PC-3 (cell line): Measurements from ENCODE around the gene BLZF1. TPM values are rescaled to one million over a fixed set of nuclear protein-coding genes. Genes with fewer than 3 reads are reported as not detected.
"Not testable (repeated sequence)": the region's sequence is repeated elsewhere in the genome, so short reads cannot be mapped to it uniquely, and the experiment has no call there.

Experiments used
- ATAC-seq: fragments of 200-7000 bp; cut with Tn5 transposase; 2 replicates; pipeline ENCODE4 v1.9.1; 2020; ENCODE audit warnings: mild to moderate bottlenecking, moderate library complexity
- BruUV-seq: library from RNA; stranded (reverse); fragments of 400-500 nt; replicated peaks from 2 replicates; lab custom pipeline; 2021; lab: Mats Ljungman, UMichigan
- CTCF ChIA-PET: fragments of 300-600 bp; sonication (Branson Sonifier 250); formaldehyde crosslinking; loops from one replicate; lab custom pipeline; 2022; ENCODE audit warnings: antibody characterized with exemption; lab: Charles Lee
- POLR2A ChIA-PET: fragments of 300-600 bp; sonication (Branson Sonifier 250); formaldehyde crosslinking; loops from one replicate; lab custom pipeline; 2022; ENCODE audit warnings: antibody characterized with exemption; ENCODE audit not compliant: unreplicated experiment; lab: Charles Lee
- DNase-seq: peaks from one replicate; pipeline ENCODE4 v3.0.0-alpha.2; 2015
- H2AFZ ChIP-seq: fragments of 300-600 bp; sonication (generic); 2 replicates; pipeline ENCODE4 v1.6.0; 2016; ENCODE audit warnings: antibody characterized with exemption, low read length
- H3F3A ChIP-seq: fragments of 300-600 bp; sonication (generic); one replicate; pipeline ENCODE4 v1.6.0; 2017; ENCODE audit warnings: antibody characterized with exemption, low read length, control low read depth, mild to moderate bottlenecking; ENCODE audit not compliant: unreplicated experiment
- H3K27ac ChIP-seq: fragments of 300-600 bp; sonication (generic); 2 replicates; pipeline ENCODE4 v1.5.1; 2016; ENCODE audit warnings: mild to moderate bottlenecking, low read length
- H3K27me3 ChIP-seq: fragments of 300-600 bp; sonication (generic); 2 replicates; pipeline ENCODE4 v1.6.1; 2016; ENCODE audit warnings: low read length, mixed read lengths
- H3K36me3 ChIP-seq: fragments of 300-600 bp; sonication (generic); 2 replicates; pipeline ENCODE4 v1.6.1; 2016; ENCODE audit warnings: low read depth, mixed run types, low read length, mixed read lengths
- H3K4me1 ChIP-seq: fragments of 300-600 bp; sonication (generic); 2 replicates; pipeline ENCODE4 v1.5.1; 2016; ENCODE audit warnings: low read length; ENCODE audit not compliant: insufficient read depth
- H3K4me2 ChIP-seq: fragments of 300-600 bp; sonication (generic); 2 replicates; pipeline ENCODE4 v1.6.0; 2016; ENCODE audit warnings: low read length
- H3K4me3 ChIP-seq: fragments of 300-600 bp; sonication (generic); 2 replicates; pipeline ENCODE4 v1.5.1; 2016; ENCODE audit warnings: mild to moderate bottlenecking, low read length, mixed read lengths
- H3K79me2 ChIP-seq: fragments of 300-600 bp; sonication (generic); 2 replicates; pipeline ENCODE4 v1.6.1; 2017; ENCODE audit warnings: low read length, mixed read lengths
- H3K9ac ChIP-seq: fragments of 300-600 bp; sonication (generic); 2 replicates; pipeline ENCODE4 v1.6.0; 2016; ENCODE audit warnings: mild to moderate bottlenecking, low read length
- H3K9me2 ChIP-seq: fragments of 300-600 bp; sonication (generic); replicated peaks from 2 replicates; pipeline ENCODE4 v1.6.1; 2016; ENCODE audit warnings: mixed run types, low read length, mixed read lengths
- H3K9me3 ChIP-seq: fragments of 300-600 bp; sonication (generic); 2 replicates; pipeline ENCODE4 v1.6.1; 2016; ENCODE audit warnings: low read length, mixed read lengths
- H4K20me1 ChIP-seq: fragments of 300-600 bp; sonication (generic); 2 replicates; pipeline ENCODE4 v1.6.1; 2016; ENCODE audit warnings: low read length, mixed read lengths
- CTCF ChIP-seq: fragments of 300-600 bp; sonication (generic); conservative IDR thresholded peaks from 2 replicates; pipeline ENCODE4 v1.5.1; 2017; ENCODE audit warnings: antibody characterized with exemption, low read depth, mild to moderate bottlenecking, low read length
- EZH2 ChIP-seq: fragments of 300-600 bp; sonication (generic); IDR thresholded peaks from one replicate; pipeline ENCODE4 v1.6.1; 2017; ENCODE audit warnings: antibody characterized with exemption, mild to moderate bottlenecking, low read length; ENCODE audit not compliant: unreplicated experiment
- EZH2phosphoT487 ChIP-seq: fragments of 300-600 bp; sonication (generic); IDR thresholded peaks from 2 replicates; pipeline ENCODE4 v1.6.1; 2018; ENCODE audit warnings: mild to moderate bottlenecking, antibody characterized with exemption, low read length, borderline replicate concordance
- intact Hi-C: fragments of 100-400 bp; cut with micrococcal nuclease; formaldehyde crosslinking; loops from 2 replicates; pipeline ENCODE4 v1.9.0; 2023
- total RNA-seq: library from RNA; depleted of rRNA; stranded (reverse); fragments of >200 nt; gene quantifications from 2 replicates; pipeline ENCODE4 v1.2.3, GENCODE V29; 2014

Gene BLZF1
- total RNA-seq, 1 experiment from 2014 or later = 37.4 TPM

- H3K9me3 ChIP-seq, intact Hi-C loops, POLR2A ChIA-PET, H3F3A ChIP-seq, H3K9ac ChIP-seq, H3K9me2 ChIP-seq, H3K4me3 ChIP-seq, H2AFZ ChIP-seq, H3K4me1 ChIP-seq, H3K79me2 ChIP-seq, CTCF ChIA-PET, H3K4me2 ChIP-seq, ATAC-seq, H3K27ac ChIP-seq, H3K27me3 ChIP-seq, BruUV-seq, DNase-seq, H4K20me1 ChIP-seq, H3K36me3 ChIP-seq: not testable (repeated sequence)
Measured at GRCh38 chr1:169336947-169337715, 30.9 kb upstream of the BLZF1 start.

- Histone ChIP-seq H2AFZ (no peak overlapping the region), H3K9me2 (no peaks in the 10 kb centered on the region), H4K20me1 (no peaks in the 10 kb centered on the region), H3K9ac (no peak overlapping the region), H3K27ac (no peak overlapping the region), H3K79me2 (no peaks in the 10 kb centered on the region), H3K27me3 (no peaks in the 10 kb centered on the region), H3K4me3 (no peak overlapping the region), H3K9me3 (no peaks in the 10 kb centered on the region), H3F3A (no peaks in the 10 kb centered on the region), H3K4me1 (no peaks in the 10 kb centered on the region), H3K4me2 (no peak overlapping the region), H3K36me3 (no peaks in the 10 kb centered on the region)
- intact Hi-C loops = no loop called here
- ChIA-PET CTCF (no interaction called here), POLR2A (no interaction called here)
- no peak for ATAC-seq
- TF ChIP-seq EZH2 = no peak
- TF ChIP-seq EZH2phosphoT487 = no peak
- TF ChIP-seq CTCF = no peak
- DNase-seq = no peak
- no TSS peak for BruUV-seq
Measured at GRCh38 chr1:169338617-169339016, 29.4 kb upstream of the BLZF1 start.

- no peaks in the 10 kb centered on the region for H3F3A ChIP-seq
- DNase-seq (no peak), ATAC-seq (no peak)
- no peaks in the 10 kb centered on the region for H3K79me2 ChIP-seq
- CTCF ChIA-PET = no interaction called here
- no peak overlapping the region for H3K27ac ChIP-seq
- intact Hi-C loops = no loop called here
- no peak overlapping the region for H2AFZ ChIP-seq
- no peaks in the 10 kb centered on the region for H3K9me3 ChIP-seq
- TF ChIP-seq EZH2 (no peak), CTCF (no peak), EZH2phosphoT487 (no peak)
- H3K9me2 ChIP-seq = no peaks in the 10 kb centered on the region
- no peaks in the 10 kb centered on the region for H3K4me1 ChIP-seq
- no peaks in the 10 kb centered on the region for H4K20me1 ChIP-seq
- no peak overlapping the region for H3K9ac ChIP-seq
- no TSS peak for BruUV-seq
- no peaks in the 10 kb centered on the region for H3K36me3 ChIP-seq
- no peak overlapping the region for H3K4me2 ChIP-seq
- no peaks in the 10 kb centered on the region for H3K27me3 ChIP-seq
- no peak overlapping the region for H3K4me3 ChIP-seq
- POLR2A ChIA-PET = no interaction called here
Measured at GRCh38 chr1:169339773-169340172, 28.2 kb upstream of the BLZF1 start.
